Muscle of back (tissue), 11 donors: Measurements from ENCODE around the gene ATOH8. TPM values are rescaled to one million over a fixed set of nuclear protein-coding genes. Genes with fewer than 3 reads are reported as not detected.

Experiments
- DNase-seq, 3 donors: peaks; one replicate each; pipeline versions ENCODE4 v3.0.0 to v3.0.0-alpha.2; 2013
- polyA plus RNA-seq, 10 donors: library from polyadenylated mRNA; unstranded; fragments of 120-200 nt; gene quantifications; one replicate each; pipeline ENCODE4 v1.2.1, GENCODE V29; 2013; ENCODE audit not compliant: insufficient read length in 10 of 10

The ATOH8 gene
- polyA plus RNA-seq, 10 donors = 11.9 to 17.7 (median 16.2) TPM

DNA sequence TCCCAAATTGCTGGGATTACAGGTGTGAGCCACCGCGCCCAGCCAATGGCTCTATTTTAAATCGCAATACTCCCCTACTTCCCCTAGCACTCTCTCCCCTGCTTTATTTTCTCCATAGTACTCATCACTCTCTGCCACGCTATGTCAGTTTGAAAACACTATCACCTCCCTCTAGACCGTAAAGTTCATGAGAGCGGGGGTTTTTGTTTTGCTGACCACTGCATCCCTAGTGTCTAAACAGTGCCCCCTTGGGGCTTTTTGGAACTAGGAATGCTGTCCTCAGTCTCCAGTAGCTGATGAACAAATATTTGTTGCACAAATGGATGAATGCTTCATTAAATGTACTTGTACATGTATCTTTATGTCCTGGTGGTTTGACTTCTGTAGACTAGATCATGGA, 44.1 kb downstream of the ATOH8 start:
- DNase-seq = no peak

- no peak for DNase-seq
Observed at GRCh38 chr2:85799215-85799956, 45.6 kb downstream of the ATOH8 start.

- no peak for DNase-seq
Observed at GRCh38 chr2:85800586-85800985, 46.8 kb downstream of the ATOH8 start.

- no peak for DNase-seq
Observed at GRCh38 chr2:85801871-85802270, 48.1 kb downstream of the ATOH8 start.

GRCh38 chr2:85802354-85803103, 48.7 kb downstream of the ATOH8 start:
- no peak for DNase-seq

GRCh38 chr2:85803704-85804425, 50.1 kb downstream of the ATOH8 start:
- DNase-seq = no peak

GRCh38 chr2:85804583-85804982, 50.8 kb downstream of the ATOH8 start:
- no peak for DNase-seq

DNA sequence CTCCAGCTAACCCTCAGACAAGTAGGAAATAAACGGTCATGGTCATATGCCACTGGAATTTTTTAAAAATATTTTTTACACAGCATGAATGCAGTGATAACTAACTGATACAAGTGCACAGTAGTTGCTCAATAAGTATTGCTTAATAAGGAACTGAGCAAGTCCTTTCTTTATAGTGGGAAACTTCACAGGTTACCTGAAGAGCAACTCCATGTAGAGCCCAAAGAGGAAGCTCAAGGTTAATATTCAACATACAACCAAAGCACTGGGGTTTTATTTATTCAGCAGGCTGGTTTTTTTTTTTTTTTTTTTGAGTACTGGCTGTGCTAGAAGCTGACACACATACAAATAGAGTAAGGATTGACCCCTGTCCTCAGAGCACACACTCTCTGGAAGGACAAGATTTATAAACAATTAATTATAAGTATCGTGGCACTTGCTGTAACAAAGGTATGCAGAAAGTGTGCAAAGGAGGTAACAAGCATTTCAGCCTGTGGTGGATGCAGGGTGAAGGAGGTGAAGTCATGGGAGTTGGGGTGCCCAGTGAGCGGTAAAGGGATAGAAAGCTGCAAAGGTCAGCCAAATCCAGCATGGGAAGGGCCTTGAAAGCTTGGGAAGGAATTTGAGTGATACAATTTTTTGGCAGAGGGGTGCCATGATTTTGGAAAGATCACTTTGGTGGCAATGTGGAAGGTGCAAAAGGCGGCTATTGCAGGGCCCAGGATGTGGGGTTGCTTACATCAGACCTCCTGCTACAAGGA, 52.7 kb downstream of the ATOH8 start:
- DNase-seq = no peak

DNA sequence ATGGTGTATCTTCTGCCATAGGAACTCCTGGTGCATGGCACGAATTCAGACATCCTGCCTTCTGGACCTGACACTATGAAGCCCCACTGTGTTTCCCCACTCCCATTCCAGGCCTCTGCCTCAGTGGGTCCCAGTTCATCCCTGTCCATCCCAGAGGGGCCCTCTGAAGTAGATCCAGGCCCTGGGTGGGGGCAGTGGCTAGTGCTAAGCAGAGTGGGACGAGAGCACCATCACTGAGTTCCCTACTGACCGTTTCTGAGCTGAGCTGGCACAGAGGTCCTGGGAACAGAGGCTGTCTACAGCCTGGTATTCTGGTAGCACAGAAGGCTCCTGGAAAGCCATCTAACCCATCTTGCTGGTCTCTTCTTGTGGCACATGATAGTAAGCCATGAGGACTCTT, 54.0 kb downstream of the ATOH8 start:
- no peak for DNase-seq

DNA sequence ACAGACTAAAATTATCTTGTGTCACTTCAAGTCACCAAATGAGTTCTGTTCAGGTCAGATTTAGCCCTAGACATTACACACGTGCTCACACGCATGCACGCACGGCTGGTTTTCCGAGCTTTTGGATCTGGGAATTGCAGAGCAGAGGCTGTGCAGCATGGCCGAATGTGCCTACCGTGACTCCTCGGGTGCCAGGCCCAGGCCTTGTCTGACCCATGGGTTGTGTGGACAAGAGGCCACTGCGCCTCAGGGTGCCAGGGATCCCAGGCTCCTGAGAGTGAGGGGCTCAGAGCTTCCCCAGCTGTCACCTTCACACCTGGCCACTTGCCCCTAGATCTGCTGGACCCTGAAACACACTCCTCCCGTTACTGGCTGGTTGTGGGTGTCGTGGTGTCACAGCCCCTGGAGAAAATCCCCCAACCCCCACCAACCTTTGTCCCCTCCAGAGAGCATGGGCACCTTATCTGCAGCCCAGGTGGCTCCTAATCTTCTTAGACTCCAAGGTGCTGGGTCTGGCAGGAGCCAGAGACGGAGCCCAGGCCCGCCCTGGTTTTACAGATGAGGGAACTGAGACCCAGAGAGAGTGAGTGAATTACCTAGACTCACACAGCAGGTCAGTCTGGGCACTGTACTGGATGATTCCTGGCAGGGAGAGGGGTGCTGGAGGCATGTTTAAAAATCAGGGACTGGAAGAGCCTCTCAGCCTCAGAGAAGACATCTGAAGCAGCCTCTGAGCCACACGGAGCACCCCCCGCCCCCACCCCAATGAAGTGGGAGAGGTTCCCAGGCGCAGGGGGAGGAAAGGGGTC, 56.8 kb downstream of the ATOH8 start:
- DNase-seq = peak in 1 of 3 donors; percentile 54

GRCh38 chr2:85811180-85812093, 57.6 kb downstream of the ATOH8 start:
- peak; percentile 63 to 84 (median 83) for DNase-seq

GRCh38 chr2:85812094-85812735, 58.4 kb downstream of the ATOH8 start:
- DNase-seq = no peak

DNA sequence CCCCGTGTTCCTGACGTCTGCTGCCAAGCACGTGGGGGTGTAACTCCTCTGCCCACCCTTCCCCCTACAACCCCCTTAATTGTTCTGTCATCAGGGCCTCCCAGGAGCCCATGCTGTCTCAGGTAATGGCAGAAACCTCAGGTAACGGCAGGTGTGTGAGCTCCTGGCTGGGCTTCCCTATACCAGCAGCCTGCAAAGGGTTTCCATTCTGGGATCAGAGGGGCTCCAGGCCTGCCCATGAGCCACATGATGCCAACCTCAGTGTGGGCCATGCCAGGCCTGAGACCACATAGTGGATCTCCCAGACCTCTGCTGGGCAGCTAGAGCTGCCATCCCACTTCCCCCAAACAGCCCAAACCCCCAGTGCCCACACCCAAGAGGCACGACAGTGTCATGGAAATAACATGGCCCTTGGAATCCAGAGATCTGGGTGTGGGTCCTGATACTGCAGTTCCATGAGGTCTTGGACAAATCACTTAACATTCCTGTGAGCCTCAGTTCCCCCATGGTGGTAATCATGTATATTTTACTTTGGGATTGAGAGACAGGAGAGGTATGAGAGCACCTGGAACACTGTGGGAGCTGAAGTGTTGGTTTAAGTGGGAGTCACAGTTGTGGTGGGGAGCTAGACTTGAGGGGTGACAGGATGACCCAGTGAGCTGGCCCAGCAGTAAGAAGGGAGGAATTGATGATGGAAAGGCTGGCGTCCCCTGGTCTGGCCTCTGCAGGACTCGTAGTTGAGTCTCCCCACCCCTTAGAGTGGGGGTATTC, 59.6 kb downstream of the ATOH8 start:
- no peak for DNase-seq

GRCh38 chr2:85813982-85814801, 60.4 kb downstream of the ATOH8 start:
- peak; percentile 77 to 91 (median 91) for DNase-seq

DNA sequence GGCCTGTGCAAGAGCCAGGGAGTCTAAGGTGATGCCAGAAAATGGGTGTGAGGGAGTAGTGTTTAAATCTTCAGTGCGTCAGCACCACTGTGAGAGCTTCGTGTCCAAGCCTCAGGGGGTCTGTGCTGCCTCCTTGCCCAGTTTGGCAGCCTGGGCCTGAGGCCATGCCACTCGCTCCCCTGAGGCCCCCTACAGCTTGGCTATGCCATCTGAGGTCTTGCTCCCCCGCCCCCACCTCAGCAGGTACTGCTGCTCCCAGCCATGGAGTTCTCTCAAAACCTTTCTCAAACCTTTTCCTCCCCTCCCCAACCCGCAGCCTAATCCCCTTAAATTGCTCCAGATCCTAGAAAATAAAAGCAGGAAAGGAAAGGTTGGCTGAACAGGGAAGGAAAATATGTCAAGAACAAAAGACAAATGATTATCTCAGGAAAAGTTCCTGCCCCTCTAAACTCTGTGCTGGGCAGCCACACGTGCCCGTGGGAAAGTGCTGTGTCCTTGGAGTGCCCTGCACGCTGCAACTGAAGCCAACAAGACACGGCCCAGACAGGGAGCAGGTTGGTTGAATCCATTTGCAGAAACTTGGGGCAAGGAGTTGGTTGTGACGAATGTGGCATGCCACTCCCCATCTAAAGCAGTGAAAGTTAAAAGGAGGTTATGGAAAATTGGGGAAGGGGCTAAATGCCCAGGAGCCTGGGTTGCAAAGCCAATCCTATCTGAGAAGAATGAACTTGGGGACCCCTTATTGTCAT, 61.2 kb downstream of the ATOH8 start:
- DNase-seq = no peak

- DNase-seq = no peak
Observed at GRCh38 chr2:85819811-85820510, 66.2 kb downstream of the ATOH8 start.
